GM12864 (cell line): ENCODE measurements around the gene EDC4.
A peak's percentile ranks its signal among the peaks of the same experiment; 100 is the strongest.
"Not testable (repeated sequence)": the region's sequence is repeated elsewhere in the genome, so short reads cannot be mapped to it uniquely, and the experiment has no call there.

Experiments used
- DNase-seq: peaks from one replicate; pipeline ENCODE4 v3.0.0-alpha.2; 2011; ENCODE audit warnings: low read depth
- H3K4me3 ChIP-seq: 2 replicates; pipeline ENCODE4 v1.5.1; 2011; ENCODE audit warnings: mild to moderate bottlenecking, low read depth, low read length, control low read depth
- CTCF ChIP-seq: IDR thresholded peaks from 2 replicates; pipeline ENCODE4 v1.5.1; 2011; ENCODE audit warnings: low read depth, mild to moderate bottlenecking, moderate library complexity, low read length, control low read depth, inconsistent platforms; ENCODE audit errors: missing control alignments

EDC4 gene

GRCh38 chr16:67872631-67873434 is at the start of gene EDC4:
Gene EDC4, plus strand, starts transcription at chr16:67873052. Its CDS starts 210 bp downstream, at chr16:67873262.
- peak; percentile 51 for DNase-seq
- H3K4me3 ChIP-seq = peak within 1 kb of the TSS; percentile 70
- no peak for TF ChIP-seq CTCF

GRCh38 chr16:67825119-67825518 is 47.7 kb upstream of the EDC4 start:
- no peak for DNase-seq
- H3K4me3 ChIP-seq = no peak overlapping the region
- no peak for TF ChIP-seq CTCF

GRCh38 chr16:67825906-67826305 is 46.9 kb upstream of the EDC4 start:
- no peak overlapping the region for H3K4me3 ChIP-seq
- TF ChIP-seq CTCF = no peak
- no peak for DNase-seq

- H3K4me3 ChIP-seq = no peak overlapping the region
- no peak for TF ChIP-seq CTCF
- DNase-seq = no peak
Observed at GRCh38 chr16:67828651-67829050, 44.2 kb upstream of the EDC4 start.

GRCh38 chr16:67833030-67833414 is 39.8 kb upstream of the EDC4 start:
- TF ChIP-seq CTCF = no peak
- peak overlapping the region; percentile 67 for H3K4me3 ChIP-seq
- DNase-seq = no peak

- DNase-seq = peak; percentile 68
- H3K4me3 ChIP-seq = peak overlapping the region; percentile 67
- no peak for TF ChIP-seq CTCF
Observed at GRCh38 chr16:67833415-67834241, 39.2 kb upstream of the EDC4 start.

GRCh38 chr16:67834242-67834614 is 38.6 kb upstream of the EDC4 start:
- peak overlapping the region; percentile 67; the same call in 1 of the 2 replicates for H3K4me3 ChIP-seq
- no peak for TF ChIP-seq CTCF
- no peak for DNase-seq

GRCh38 chr16:67837190-67837589 is 35.7 kb upstream of the EDC4 start:
- H3K4me3 ChIP-seq, DNase-seq: not testable (repeated sequence)
